Measurements from ENCODE around the gene EHF.

DNA sequence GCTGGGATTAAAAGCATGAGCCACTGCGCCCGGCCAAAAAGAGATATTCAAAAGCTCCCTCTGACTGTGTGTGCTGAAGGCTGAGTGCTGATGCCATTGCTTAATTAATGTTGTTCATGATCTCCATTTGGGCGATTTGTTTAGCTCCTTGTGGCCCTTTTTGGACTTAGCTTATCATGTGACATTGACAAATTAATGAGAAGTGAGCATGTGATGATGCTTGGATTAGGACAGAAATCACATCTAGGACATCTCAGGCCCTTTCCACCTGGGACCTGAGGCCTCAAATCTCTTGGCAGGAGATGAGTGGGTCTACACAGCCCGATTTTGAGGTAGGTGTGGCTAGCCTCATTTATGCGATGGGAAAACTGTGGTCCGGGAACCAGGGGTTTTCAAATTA lies 10.4 kb downstream of the EHF start:
- TF ChIP-seq, protein P1, sequence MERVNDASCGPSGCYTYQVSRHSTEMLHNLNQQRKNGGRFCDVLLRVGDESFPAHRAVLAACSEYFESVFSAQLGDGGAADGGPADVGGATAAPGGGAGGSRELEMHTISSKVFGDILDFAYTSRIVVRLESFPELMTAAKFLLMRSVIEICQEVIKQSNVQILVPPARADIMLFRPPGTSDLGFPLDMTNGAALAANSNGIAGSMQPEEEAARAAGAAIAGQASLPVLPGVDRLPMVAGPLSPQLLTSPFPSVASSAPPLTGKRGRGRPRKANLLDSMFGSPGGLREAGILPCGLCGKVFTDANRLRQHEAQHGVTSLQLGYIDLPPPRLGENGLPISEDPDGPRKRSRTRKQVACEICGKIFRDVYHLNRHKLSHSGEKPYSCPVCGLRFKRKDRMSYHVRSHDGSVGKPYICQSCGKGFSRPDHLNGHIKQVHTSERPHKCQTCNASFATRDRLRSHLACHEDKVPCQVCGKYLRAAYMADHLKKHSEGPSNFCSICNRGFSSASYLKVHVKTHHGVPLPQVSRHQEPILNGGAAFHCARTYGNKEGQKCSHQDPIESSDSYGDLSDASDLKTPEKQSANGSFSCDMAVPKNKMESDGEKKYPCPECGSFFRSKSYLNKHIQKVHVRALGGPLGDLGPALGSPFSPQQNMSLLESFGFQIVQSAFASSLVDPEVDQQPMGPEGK (CRISPR knock-in tag; IDR thresholded peaks at IDR 0.05; ENCODE audit: borderline replicate concordance): no peak
- no peak for TF ChIP-seq ARNTL (CRISPR knock-in tag; IDR thresholded peaks at IDR 0.05; ENCODE audit: borderline replicate concordance, low read depth)
- no peak for TF ChIP-seq TCF4 (CRISPR knock-in tag; IDR thresholded peaks at IDR 0.05; ENCODE audit: borderline replicate concordance)
- no peak for TF ChIP-seq ZNF8 (CRISPR knock-in tag; IDR thresholded peaks at IDR 0.05)
- TF ChIP-seq ESRRG (CRISPR knock-in tag; IDR thresholded peaks at IDR 0.05): no peak
